C4-2B (cell line): Measurements from ENCODE around the gene FXR2.

Source experiments
- ZFX ChIP-seq: fragments of 450-650 bp; IDR thresholded peaks from 2 replicates; pipeline ENCODE4 v1.6.1; 2017
- TF ChIP-seq, protein P1 (sequence below): fragments of 450-650 bp; conservative IDR thresholded peaks from 2 replicates; pipeline ENCODE4 v1.5.1; 2017; ENCODE audit warnings: mild to moderate bottlenecking

DNA sequence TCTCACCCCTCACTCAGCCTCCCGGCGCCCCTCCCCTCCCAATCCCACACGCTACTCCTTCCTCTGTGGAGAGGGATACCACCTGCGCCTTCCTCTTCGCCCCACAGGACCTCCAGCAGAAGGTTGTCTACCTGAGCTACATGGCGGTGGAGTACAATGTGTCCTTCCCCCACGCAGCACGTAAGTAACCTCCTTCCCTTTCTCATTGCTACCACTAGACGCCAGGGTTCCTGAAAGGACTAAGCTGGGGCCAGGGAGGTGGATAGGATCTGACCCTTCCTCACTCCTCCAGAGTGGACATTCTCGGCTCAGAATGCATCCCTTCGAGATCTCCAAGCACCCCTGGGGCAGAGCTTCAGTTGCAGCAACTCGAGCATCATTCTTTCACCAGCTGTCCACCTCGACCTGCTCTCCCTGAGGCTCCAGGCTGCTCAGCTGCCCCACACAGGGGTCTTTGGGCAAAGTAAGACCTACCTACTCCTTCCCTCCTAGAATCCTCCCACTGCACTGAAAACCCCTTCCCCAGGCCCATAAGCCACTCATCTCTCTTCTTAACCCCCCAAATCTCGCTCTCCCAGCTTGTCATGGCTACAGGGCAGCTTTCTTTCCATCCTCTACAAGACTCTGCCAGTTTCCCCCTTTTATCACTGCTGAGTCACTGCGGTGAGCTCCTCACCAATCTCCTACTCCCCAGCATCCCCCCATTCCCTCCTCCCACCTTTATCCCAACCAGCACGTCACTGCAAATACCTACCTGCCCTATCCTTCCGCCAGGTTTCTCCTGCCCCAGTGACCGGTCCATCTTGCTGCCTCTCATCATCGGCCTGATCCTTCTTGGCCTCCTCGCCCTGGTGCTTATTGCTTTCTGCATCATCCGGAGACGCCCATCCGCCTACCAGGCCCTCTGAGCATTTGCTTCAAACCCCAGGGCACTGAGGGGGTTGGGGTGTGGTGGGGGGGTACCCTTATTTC is 33.8 kb downstream of the FXR2 start:
- TF ChIP-seq, protein P1, sequence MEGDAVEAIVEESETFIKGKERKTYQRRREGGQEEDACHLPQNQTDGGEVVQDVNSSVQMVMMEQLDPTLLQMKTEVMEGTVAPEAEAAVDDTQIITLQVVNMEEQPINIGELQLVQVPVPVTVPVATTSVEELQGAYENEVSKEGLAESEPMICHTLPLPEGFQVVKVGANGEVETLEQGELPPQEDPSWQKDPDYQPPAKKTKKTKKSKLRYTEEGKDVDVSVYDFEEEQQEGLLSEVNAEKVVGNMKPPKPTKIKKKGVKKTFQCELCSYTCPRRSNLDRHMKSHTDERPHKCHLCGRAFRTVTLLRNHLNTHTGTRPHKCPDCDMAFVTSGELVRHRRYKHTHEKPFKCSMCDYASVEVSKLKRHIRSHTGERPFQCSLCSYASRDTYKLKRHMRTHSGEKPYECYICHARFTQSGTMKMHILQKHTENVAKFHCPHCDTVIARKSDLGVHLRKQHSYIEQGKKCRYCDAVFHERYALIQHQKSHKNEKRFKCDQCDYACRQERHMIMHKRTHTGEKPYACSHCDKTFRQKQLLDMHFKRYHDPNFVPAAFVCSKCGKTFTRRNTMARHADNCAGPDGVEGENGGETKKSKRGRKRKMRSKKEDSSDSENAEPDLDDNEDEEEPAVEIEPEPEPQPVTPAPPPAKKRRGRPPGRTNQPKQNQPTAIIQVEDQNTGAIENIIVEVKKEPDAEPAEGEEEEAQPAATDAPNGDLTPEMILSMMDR = no peak
- TF ChIP-seq ZFX = no peak
